AG04450 (cell line): ENCODE measurements around the gene COX5A. TPM values are rescaled to one million over a fixed set of nuclear protein-coding genes. Genes with fewer than 3 reads are reported as not detected.
A peak's percentile ranks its signal among the peaks of the same experiment; 100 is the strongest.

Experiments
- CTCF ChIA-PET: fragments of 300-600, 350-600 bp; formaldehyde crosslinking; extraction: SDS; loops from one replicate; lab custom pipeline; 2022; ENCODE audit warnings: antibody characterized with exemption, inconsistent platforms; lab: Charles Lee
- POLR2A ChIA-PET: fragments of 350-600 bp; formaldehyde crosslinking; extraction: SDS; loops from one replicate; lab custom pipeline; 2021; ENCODE audit warnings: antibody characterized with exemption, inconsistent platforms; lab: Yijun Ruan, JAX
- DNase-seq: peaks from one replicate; pipeline ENCODE4 v3.0.0-alpha.2; 2011; ENCODE audit warnings: low read depth, low spot score
- H3K27ac ChIP-seq: one replicate; pipeline ENCODE4 v1.5.1; 2012; ENCODE audit warnings: low read depth, low read length, control low read depth
- H3K27me3 ChIP-seq: one replicate; pipeline ENCODE4 v1.6.0; 2012; ENCODE audit warnings: low read length; ENCODE audit not compliant: control insufficient read depth, insufficient read depth
- H3K4me3 ChIP-seq: 2 replicates; pipeline ENCODE4 v1.5.1; 2011; ENCODE audit warnings: mild to moderate bottlenecking, low read depth, low read length, control low read depth
- H3K9me3 ChIP-seq: 2 replicates; pipeline ENCODE4 v1.5.1; 2012; ENCODE audit warnings: low read length; ENCODE audit not compliant: control insufficient read depth, insufficient read depth
- polyA plus RNA-seq: library from polyadenylated mRNA; depleted of rRNA; stranded (reverse); fragments of >200 nt; gene quantifications from 2 replicates; pipeline ENCODE4 v1.2.3, GENCODE V29; 2011
- TF ChIP-seq, protein P1 (sequence below): IDR thresholded peaks from 2 replicates; pipeline ENCODE4 v1.5.1; 2011; ENCODE audit warnings: low read depth, low read length, control low read depth, inconsistent platforms

The COX5A gene
- polyA plus RNA-seq, 1 experiment: 147 TPM

DNA sequence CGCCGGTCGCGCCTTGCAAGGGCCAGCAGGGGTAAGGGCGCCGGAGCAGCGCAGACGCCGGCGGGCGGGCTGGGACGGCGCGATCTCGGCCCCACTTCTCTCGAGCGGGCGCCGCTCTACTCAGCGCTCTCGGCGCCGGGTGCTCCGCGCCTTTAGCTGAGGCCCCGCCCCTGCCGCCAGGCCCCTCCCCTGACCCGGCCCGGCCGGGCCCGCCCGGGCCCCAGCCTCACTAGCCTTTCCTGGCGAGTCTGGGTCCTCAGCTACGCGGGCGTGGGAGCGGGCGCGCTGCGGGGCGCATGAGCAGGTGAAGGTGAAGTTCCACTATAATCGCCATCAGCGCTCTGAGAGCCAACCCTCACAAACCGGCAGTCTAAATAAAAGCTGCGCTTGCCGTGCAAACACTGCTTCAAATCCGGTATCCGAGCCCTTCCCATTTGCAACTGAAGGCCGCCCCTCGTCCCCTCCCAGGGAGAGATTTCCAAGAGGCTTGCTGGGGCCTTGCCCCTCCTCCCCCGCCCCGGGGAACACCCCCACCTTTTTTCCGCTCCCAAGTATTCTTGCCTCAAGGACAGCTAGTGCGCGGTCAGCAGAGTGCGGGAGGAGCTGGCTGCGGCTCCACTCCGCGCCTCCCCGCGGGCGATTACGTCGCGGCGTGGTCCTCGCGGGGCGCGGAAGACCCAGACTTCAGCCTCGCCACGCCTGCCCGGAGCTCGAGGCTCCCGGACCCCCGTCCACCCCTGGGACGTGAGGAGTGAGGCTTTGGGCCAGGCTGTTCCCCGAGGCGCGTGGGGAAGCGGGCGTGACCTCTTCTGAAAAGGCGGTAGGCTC is 19.0 kb upstream of the COX5A start, which contains the start of gene RPP25:
Gene RPP25, minus strand, starts transcription at position 125 of the 828 bp plus-strand sequence. CDS start 189 bp downstream, outside the sequence.
- peak within 1 kb of the TSS; percentile 55 for H3K4me3 ChIP-seq
- peaks cover 4% of the 10 kb centered on the region; the same call in 1 of the 2 replicates for H3K9me3 ChIP-seq
- DNase-seq: no peak
- POLR2A ChIA-PET: interaction anchor here (0.6 kb wide), 1 partner anchor 220 kb away, joined by 3 read pairs; no protein-coding TSS in a partner anchor
- H3K27ac ChIP-seq: no peak within 1 kb of the TSS
- TF ChIP-seq, protein P1, sequence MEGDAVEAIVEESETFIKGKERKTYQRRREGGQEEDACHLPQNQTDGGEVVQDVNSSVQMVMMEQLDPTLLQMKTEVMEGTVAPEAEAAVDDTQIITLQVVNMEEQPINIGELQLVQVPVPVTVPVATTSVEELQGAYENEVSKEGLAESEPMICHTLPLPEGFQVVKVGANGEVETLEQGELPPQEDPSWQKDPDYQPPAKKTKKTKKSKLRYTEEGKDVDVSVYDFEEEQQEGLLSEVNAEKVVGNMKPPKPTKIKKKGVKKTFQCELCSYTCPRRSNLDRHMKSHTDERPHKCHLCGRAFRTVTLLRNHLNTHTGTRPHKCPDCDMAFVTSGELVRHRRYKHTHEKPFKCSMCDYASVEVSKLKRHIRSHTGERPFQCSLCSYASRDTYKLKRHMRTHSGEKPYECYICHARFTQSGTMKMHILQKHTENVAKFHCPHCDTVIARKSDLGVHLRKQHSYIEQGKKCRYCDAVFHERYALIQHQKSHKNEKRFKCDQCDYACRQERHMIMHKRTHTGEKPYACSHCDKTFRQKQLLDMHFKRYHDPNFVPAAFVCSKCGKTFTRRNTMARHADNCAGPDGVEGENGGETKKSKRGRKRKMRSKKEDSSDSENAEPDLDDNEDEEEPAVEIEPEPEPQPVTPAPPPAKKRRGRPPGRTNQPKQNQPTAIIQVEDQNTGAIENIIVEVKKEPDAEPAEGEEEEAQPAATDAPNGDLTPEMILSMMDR: no peak
- CTCF ChIA-PET: interaction anchor here (0.6 to 1.5 kb wide), 3 partner anchors 57 to 188 kb away, joined by 3 to 4 read pairs (median 4); no protein-coding TSS in a partner anchor
- peaks cover 45% of the 10 kb centered on the region for H3K27me3 ChIP-seq

DNA sequence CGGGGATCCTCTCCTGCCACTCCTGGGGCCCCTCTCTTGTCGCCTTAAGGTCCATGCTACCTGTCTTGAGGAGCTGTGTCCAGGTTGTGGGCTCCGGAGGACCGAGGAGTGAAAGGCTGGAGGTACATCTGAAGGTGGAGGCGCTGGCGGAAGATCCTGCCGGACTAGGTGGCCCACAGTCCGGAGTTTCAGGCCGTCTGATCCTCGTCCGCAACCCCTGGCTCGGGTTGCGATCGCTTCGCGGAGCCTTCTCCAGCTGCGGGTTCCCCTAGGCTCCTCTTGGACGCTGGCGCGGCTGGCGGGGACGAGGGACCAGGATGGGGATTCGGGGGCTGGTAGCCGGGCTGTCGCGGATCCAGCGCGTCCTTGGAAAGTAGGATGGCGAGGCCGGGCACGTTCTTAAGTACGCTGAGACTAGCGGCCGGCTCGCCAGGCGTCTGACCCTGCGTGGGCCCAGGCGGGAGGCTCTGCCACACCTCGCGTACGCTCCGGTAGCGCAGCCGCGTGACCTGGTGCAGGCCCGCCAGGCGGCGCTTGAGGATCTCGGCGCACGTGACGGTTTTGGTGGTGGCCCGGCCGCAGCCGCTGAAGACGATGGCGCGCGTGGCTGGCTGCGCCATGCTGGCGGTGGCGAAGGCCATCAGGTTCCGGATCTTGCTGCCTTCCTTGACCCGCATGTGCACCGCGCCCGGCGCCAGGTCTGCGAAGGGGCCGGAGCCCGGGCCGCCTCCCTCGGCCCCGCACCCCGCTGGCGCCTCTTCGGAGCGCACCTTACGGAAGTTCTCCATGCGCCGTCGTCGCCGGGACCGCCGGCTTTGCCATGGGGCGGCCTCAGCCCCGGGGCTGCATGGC is 18.1 kb upstream of the COX5A start:
- Histone ChIP-seq H3K27ac (no peak overlapping the region), H3K4me3 (peak overlapping the region; percentile 55), H3K9me3 (peaks cover 4% of the 10 kb centered on the region; the same call in 1 of the 2 replicates), H3K27me3 (peaks cover 45% of the 10 kb centered on the region)
- TF ChIP-seq, protein P1: peak; percentile 45
- CTCF ChIA-PET: interaction anchor here (1.4 to 2.1 kb wide), 2 partner anchors 9 to 186 kb away, joined by 5 to 9 read pairs; no protein-coding TSS in a partner anchor
- POLR2A ChIA-PET: interaction anchor here (0.6 kb wide), 1 partner anchor 221 kb away, joined by 3 read pairs; no protein-coding TSS in a partner anchor
- no peak for DNase-seq

DNA sequence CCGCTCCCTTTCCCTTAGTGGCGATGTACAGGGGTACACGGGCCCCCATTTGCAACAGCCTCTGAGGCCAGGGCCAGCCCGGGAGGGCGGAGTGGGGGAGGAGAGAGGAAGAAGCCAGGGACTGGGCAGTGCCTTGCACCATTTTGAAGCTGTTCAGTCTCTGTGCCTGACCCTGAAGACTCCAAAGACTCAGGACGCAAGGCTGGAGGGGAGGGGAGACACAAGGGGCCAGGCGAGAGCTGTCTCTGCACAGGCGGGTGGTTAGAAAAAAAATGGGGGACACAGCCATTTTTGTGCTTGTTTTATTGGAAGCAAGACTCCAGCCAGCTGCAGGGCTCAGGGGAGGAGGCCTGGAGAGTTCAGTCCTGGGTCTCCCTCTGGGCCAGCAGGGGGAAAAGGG is 17.1 kb upstream of the COX5A start:
- peaks cover 43% of the 10 kb centered on the region for H3K27me3 ChIP-seq
- DNase-seq: no peak
- ChIA-PET CTCF (interaction anchor here (1.0 to 2.1 kb wide), 6 partner anchors 10 to 413 kb away, joined by 3 to 9 read pairs (median 4); no protein-coding TSS in a partner anchor), POLR2A (interaction anchor here (0.6 kb wide), 1 partner anchor 354 kb away, joined by 7 read pairs; no protein-coding TSS in a partner anchor)
- no peak overlapping the region for H3K4me3 ChIP-seq
- H3K9me3 ChIP-seq: peaks cover 4% of the 10 kb centered on the region; the same call in 1 of the 2 replicates
- no peak overlapping the region for H3K27ac ChIP-seq
- TF ChIP-seq, protein P1: no peak

DNA sequence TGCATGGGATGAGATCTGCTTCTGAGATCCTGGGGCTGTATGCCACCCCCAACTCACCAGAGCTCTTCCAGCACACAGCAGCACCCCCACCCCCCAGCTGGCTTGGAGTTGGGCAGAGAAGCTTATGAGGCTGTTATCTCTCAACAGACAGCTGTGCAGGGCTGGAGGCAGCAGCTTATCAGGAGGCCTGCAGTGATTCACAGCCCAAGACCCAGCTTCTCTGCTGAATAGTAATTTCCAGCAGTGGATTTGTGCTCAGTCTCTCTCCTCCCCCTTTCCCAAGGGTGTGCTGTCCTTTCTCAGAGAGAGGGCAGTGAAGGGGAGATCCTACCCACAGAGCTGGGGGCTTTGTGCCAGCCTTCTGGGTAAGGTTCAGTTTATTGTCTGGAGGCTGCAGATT is 16.6 kb upstream of the COX5A start:
- ChIA-PET CTCF (interaction anchor here (0.7 to 2.1 kb wide), 8 partner anchors 10 to 414 kb away, joined by 3 to 9 read pairs (median 4); no protein-coding TSS in a partner anchor), POLR2A (interaction anchor here (0.6 to 1.0 kb wide), 3 partner anchors 16 to 354 kb away, joined by 3 to 7 read pairs (median 4); partner anchors contain the start of genes C15orf39 and COX5A)
- no peak overlapping the region for H3K4me3 ChIP-seq
- DNase-seq: peak; percentile 23
- no peak overlapping the region for H3K27ac ChIP-seq
- H3K9me3 ChIP-seq: peaks cover 4% of the 10 kb centered on the region; the same call in 1 of the 2 replicates
- TF ChIP-seq, protein P1: no peak
- peaks cover 38% of the 10 kb centered on the region for H3K27me3 ChIP-seq
